VCaP (cell line): ENCODE data around the gene SMAD6.
A peak's percentile ranks its signal among the peaks of the same experiment; 100 is the strongest.

Experiments used
- H3K27ac ChIP-seq: fragments of 450-650 bp; 2 replicates; pipeline ENCODE4 v1.5.1; 2017
- TF ChIP-seq, protein P1 (sequence below): fragments of 450-650 bp; conservative IDR thresholded peaks from 2 replicates; pipeline ENCODE4 v1.5.1; 2017; ENCODE audit warnings: mild to moderate bottlenecking, moderate library complexity

SMAD6 gene

DNA sequence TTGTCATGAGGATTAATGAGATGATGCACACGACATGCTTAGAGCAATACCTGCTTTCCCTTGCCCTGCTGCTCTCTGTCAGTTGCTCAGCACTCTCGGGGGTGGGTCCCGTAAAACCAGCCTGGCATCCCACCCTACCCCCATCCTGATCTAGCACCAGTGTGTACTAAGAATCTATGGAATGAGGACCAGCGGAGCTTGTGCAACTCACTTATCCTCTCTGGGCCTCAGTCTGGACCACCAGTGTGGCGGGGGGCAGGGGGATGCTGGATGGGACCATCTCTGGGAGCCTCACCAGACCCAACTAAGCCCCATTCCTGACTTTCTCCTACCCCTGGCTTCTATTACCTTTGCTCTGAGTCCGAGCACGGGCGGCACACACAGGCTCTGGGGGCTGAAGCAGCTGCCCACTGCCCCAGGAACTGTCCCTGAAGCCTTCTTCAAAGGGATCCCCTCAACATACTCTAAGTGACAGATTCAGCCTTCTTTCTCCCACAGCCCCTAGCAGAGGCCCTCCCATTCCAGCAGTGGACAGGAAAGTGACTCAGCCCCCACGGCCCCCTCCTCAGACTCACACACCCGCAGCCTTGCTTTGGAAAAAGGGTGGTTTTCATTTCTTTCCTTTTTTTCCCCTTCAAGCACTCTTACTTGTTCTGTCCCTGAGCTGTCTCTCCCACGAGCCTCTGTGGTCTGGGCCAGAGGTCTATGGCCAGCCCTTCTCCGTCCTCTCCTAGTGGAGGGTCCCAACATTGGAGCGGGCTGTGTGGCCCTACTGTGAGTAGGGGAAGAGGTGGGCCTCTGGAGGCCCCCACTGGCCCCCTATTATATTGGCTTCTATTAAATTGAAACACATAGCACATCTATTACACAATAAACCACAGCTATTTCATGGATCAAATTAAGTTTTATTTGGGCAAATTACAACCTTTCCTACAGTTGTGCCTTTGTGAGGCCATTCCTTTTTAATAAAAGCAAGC lies 100.3 kb downstream of the SMAD6 start:
- TF ChIP-seq, protein P1, sequence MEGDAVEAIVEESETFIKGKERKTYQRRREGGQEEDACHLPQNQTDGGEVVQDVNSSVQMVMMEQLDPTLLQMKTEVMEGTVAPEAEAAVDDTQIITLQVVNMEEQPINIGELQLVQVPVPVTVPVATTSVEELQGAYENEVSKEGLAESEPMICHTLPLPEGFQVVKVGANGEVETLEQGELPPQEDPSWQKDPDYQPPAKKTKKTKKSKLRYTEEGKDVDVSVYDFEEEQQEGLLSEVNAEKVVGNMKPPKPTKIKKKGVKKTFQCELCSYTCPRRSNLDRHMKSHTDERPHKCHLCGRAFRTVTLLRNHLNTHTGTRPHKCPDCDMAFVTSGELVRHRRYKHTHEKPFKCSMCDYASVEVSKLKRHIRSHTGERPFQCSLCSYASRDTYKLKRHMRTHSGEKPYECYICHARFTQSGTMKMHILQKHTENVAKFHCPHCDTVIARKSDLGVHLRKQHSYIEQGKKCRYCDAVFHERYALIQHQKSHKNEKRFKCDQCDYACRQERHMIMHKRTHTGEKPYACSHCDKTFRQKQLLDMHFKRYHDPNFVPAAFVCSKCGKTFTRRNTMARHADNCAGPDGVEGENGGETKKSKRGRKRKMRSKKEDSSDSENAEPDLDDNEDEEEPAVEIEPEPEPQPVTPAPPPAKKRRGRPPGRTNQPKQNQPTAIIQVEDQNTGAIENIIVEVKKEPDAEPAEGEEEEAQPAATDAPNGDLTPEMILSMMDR = no peak
- peak overlapping the region; percentile 50 for H3K27ac ChIP-seq

DNA sequence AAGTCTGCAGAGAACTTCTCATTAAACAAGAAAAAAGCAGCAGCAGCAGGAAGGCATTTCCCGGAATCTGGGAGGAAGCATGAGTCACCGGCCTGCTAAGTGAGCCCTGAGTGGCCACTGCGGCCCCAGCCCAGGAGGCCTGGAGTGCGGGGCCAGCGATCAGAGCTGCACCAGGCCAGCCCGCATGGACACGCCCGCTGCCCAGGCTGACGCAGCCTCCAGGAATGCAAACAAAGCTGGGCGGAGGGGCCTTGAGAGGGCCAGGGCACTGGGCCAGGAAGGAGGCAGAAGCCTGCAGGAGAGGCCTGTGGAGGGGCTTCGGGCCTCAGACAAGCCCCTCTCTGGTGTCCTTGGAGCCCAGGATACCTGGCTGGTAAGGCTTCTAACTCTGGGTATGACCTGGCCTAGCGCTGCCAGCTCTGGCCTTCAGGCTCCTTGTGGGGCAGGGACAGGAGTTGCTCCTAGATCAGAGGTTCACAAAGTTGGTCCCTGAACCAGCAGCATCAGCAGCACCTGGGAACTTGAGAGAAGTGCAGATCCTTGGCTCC lies 101.2 kb downstream of the SMAD6 start:
- peak overlapping the region; percentile 50 for H3K27ac ChIP-seq
- TF ChIP-seq, protein P1 = no peak

DNA sequence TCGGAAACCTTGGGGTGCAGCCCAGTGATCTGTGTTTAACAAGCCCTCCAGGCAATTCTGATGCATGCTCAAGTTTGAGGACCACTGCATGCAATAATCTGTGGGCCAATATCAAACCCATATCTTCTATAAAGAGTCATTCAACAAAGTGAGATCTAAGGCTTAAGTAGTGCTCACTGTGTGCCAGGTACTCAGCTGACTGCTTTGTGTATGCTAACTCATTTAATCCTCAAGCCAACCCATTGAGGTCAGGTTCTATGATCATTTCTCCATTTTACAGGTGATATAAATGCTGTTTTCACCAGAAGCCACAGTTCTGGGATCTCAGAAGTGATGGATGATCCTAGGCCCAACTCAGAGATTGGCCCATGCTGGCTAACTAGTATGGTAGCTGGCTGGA lies 101.7 kb downstream of the SMAD6 start:
- H3K27ac ChIP-seq = peak overlapping the region; percentile 50
- TF ChIP-seq, protein P1 = no peak

DNA sequence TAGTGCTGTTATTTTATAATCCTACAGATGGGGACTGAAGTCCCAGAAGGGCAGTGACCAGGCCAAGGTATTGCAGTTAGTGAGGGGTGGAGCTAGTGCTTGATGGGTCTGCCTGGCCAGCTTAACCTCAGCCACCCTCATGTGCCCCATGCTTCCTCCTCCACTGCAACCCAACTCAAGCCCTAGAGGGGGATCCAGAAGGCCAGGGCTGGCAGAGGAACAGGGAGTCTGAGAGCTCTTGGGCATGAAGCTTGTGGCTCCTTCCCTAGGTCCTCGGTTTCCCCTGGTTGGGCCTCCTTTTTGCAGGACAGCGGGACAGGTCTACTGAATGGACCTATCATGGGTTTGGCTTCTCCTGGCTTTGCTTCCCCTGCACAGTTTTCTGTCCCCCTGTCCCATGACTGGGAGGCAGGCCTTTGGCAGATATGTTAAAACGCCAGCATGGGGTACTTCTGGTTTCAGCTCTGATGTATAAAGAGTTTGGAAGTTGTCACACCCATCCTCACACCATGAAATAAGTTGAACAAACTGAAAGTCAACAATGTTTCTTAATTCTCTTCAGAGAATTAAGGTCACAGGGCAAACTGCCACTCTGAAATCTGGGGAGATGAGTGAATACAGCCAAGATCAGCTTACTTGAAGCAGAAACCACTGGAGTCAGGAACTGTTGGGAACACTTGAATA lies 103.3 kb downstream of the SMAD6 start:
- H3K27ac ChIP-seq = no peak overlapping the region
- TF ChIP-seq, protein P1 = no peak

DNA sequence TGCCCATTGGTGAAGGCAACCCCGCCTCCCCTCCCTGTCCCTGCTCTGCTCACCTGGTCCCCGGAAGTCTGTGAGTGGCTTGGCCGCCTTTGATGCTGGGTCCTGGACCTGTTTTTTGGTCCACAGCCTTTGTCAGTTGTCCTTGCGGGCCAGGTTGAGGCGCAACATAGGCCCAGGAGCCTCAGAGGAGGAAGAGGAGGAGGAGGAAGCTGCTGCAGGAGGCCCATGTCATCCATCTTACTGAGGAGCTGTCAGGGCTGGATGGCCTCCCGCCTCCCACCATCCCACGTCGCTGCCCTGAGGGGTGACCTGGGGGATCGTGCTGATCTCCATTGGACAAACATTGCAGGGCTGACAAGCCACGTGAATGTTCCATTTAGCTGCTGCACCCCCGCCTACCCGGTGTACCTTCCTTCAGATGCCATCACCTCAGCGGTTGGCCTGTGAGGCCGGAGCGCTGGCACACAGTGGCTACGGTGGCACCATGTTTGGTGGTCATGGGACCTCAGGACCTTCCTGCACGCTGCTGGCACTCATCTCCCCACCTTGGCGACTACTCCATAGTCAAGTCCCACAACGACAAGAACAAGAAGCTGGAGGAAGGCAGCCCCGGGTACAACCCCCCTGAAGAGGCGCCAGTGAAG lies 106.3 kb downstream of the SMAD6 start:
- H3K27ac ChIP-seq = no peak overlapping the region

DNA sequence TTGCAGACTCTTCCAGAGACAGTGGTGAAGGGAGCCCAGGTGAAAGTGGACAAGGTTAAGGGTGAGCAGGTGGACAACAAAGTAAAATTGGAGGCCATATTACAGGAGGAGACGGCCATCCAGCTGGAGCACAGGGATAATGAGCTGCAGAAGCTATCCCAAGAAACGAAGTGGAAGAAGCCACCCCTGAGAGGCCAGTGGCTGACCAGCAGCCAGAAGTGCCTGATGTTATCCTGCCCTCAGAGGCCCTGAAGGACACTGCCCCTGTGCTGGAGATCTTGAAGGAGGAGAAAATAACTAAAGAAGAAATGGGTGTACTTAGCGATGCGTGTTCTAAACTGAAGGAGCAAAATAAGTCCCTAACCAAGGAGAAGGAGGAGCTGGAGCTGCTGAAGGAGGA lies 107.6 kb downstream of the SMAD6 start:
- no peak overlapping the region for H3K27ac ChIP-seq
- TF ChIP-seq, protein P1 = no peak

More for the DNA sequence above, 106.3 kb downstream of the SMAD6 start:
- TF ChIP-seq, protein P1 = no peak

DNA sequence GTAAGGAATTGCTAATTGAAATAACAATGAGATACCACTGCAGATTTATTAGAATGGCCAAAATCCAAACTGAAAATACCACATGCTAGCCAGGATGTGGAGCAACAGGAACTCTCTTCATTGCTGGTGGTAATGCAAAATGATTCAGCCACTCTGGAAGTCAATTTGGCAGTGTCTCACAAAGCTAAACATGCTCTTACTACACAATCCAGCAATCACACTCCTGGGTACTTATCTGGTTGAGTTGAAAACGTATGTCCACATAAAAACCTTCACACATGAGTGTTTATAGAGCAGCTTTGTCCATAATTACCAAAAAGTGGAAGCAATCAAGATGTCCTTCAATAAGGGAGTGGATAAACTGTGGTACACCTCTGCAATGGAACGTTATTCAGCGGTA lies 113.3 kb downstream of the SMAD6 start:
- H3K27ac ChIP-seq = no peak overlapping the region

More for the DNA sequence above, 113.3 kb downstream of the SMAD6 start:
- TF ChIP-seq, protein P1 = no peak
